Keratinocyte (primary cell): Measurements from ENCODE around the gene PDZD2. TPM values are rescaled to one million over a fixed set of nuclear protein-coding genes. Genes with fewer than 3 reads are reported as not detected.
A peak's percentile ranks its signal among the peaks of the same experiment; 100 is the strongest.

Experiments
- DNase-seq: peaks from one replicate; pipeline ENCODE4 v3.0.0-alpha.2; 2011; ENCODE audit warnings: low read depth, missing footprints, low spot score
- FAIRE-seq: peaks from 2 replicates; lab custom pipeline; 2011; peaks lifted over from hg19 to GRCh38; lab: Jason Lieb, UNC
- H2AFZ ChIP-seq: 2 replicates; pipeline ENCODE4 v1.6.0; 2012; ENCODE audit warnings: low read length, control low read depth, inconsistent platforms; ENCODE audit not compliant: control insufficient read depth
- H3K27ac ChIP-seq: 2 replicates; pipeline ENCODE4 v1.5.1; 2011; ENCODE audit warnings: low read length; ENCODE audit not compliant: control insufficient read depth, insufficient read depth
- H3K27me3 ChIP-seq: 3 replicates; pipeline ENCODE4 v1.6.0; 2011; ENCODE audit warnings: low read length; ENCODE audit not compliant: control insufficient read depth, insufficient read depth; ENCODE audit errors: extremely low read depth
- H3K36me3 ChIP-seq, 2 experiments: 2 replicates in 1 of 2; 3 replicates in 1 of 2; pipeline ENCODE4 v1.5.1; 2011; ENCODE audit warnings: low read length in 2 of 2, mild to moderate bottlenecking in 1 of 2; ENCODE audit not compliant: control insufficient read depth in 2 of 2, insufficient read depth in 2 of 2; ENCODE audit errors: extremely low read depth in 1 of 2
- H3K4me1 ChIP-seq: 3 replicates; pipeline ENCODE4 v1.5.1; 2011; ENCODE audit warnings: low read length; ENCODE audit not compliant: control insufficient read depth, insufficient read depth; ENCODE audit errors: extremely low read depth
- H3K4me2 ChIP-seq: 3 replicates; pipeline ENCODE4 v1.6.0; 2011; ENCODE audit warnings: low read depth, low read length; ENCODE audit not compliant: control insufficient read depth, insufficient read depth; ENCODE audit errors: extremely low read depth
- H3K4me3 ChIP-seq, 3 experiments: fragments of 200-600 bp in 1 of 3; sonication (generic) in 1 of 3; 2 replicates in 2 of 3; 3 replicates in 1 of 3; pipeline ENCODE4 v1.5.1; 2011 to 2016; ENCODE audit warnings: low read length in 3 of 3, mild to moderate bottlenecking in 3 of 3, control low read depth in 2 of 3, inconsistent platforms in 1 of 3, low read depth in 1 of 3, mixed read lengths in 1 of 3, mixed run types in 1 of 3, moderate library complexity in 1 of 3; ENCODE audit not compliant: control insufficient read depth in 2 of 3, insufficient read depth in 2 of 3; ENCODE audit errors: extremely low read depth in 1 of 3
- H3K79me2 ChIP-seq: 2 replicates; pipeline ENCODE4 v1.6.0; 2012; ENCODE audit warnings: low read length; ENCODE audit not compliant: control insufficient read depth, insufficient read depth
- H3K9ac ChIP-seq: 3 replicates; pipeline ENCODE4 v1.6.0; 2011; ENCODE audit warnings: low read length; ENCODE audit not compliant: control insufficient read depth, insufficient read depth; ENCODE audit errors: extremely low read depth
- H3K9me1 ChIP-seq: 3 replicates; pipeline ENCODE4 v1.6.0; 2011; ENCODE audit warnings: low read length; ENCODE audit not compliant: control insufficient read depth, insufficient read depth; ENCODE audit errors: extremely low read depth
- H3K9me3 ChIP-seq: 2 replicates; pipeline ENCODE4 v1.5.1; 2012; ENCODE audit warnings: low read depth, low read length; ENCODE audit not compliant: control insufficient read depth
- H4K20me1 ChIP-seq: 3 replicates; pipeline ENCODE4 v1.6.0; 2011; ENCODE audit warnings: low read length; ENCODE audit not compliant: control insufficient read depth, insufficient read depth; ENCODE audit errors: extremely low read depth
- CTCF ChIP-seq, 3 experiments: IDR thresholded peaks in 1 of 3; conservative IDR thresholded peaks in 1 of 3; optimal IDR thresholded peaks in 1 of 3; 2 replicates in 2 of 3; 3 replicates in 1 of 3; pipeline versions ENCODE3 to v1.5.1; 2011; ENCODE audit warnings: low read length in 3 of 3, mild to moderate bottlenecking in 3 of 3, moderate library complexity in 2 of 3, control low read depth in 1 of 3, inconsistent platforms in 1 of 3; ENCODE audit not compliant: insufficient read depth in 2 of 3; ENCODE audit errors: extremely low read depth in 1 of 3
- EZH2 ChIP-seq: IDR thresholded peaks from one replicate; pipeline ENCODE4 v1.6.1; 2012; ENCODE audit warnings: inconsistent platforms, mild to moderate bottlenecking, low read length, moderate library complexity
- dilution Hi-C: fragments of 300-500 bp; cut with MboI; formaldehyde crosslinking; loops from one replicate; pipeline ENCODE4 v1.7.0; 2020; ENCODE audit warnings: low sequenced_read_pairs; ENCODE audit not compliant: extremely low pct_ligation_motif_present
- polyA plus RNA-seq, 5 experiments: library from polyadenylated mRNA; depleted of rRNA in 3 of 5; stranded (reverse) in 3 of 5; stranded (forward) in 1 of 5; unstranded in 1 of 5; fragments of >200 nt; gene quantifications; 1 replicate in 1 of 5; 2 replicates in 3 of 5; 3 replicates in 1 of 5; pipeline versions ENCODE4 v1.2.1 to v1.2.3, GENCODE V29; 2011 to 2012; ENCODE audit warnings: missing spikeins in 2 of 5, low read depth in 1 of 5, low replicate concordance in 1 of 5

PDZD2 gene
- polyA plus RNA-seq, 1 donor (not counting 4 experiments of a cell fraction or from before 2014, with no cell fraction given), result 7.3 TPM

GRCh38 chr5:31944684-31945445 lies 305.9 kb downstream of the PDZD2 start:
- Histone ChIP-seq H3K36me3 (no peaks in the 10 kb centered on the region), H3K9me3 (no peaks in the 10 kb centered on the region), H2AFZ (peak overlapping the region; percentile 31), H3K4me3 (no peak overlapping the region), H3K9ac (peak overlapping the region; percentile 54), H3K4me2 (no peak overlapping the region), H4K20me1 (no peaks in the 10 kb centered on the region), H3K9me1 (no peaks in the 10 kb centered on the region), H3K27ac (peak overlapping the region; percentile 55), H3K27me3 (no peaks in the 10 kb centered on the region), H3K4me1 (peaks cover 63% of the 10 kb centered on the region), H3K79me2 (peaks cover 18% of the 10 kb centered on the region)
- dilution Hi-C loops, result no loop called here
- peak in 1 of 3 experiments; percentile 3 for TF ChIP-seq CTCF (optimal IDR thresholded peaks at IDR 0.05 in 1 of 3, IDR thresholded peaks at IDR 0.05 in 1 of 3, conservative IDR thresholded peaks at IDR 0.05 in 1 of 3; ENCODE audit: extremely low read depth in 1 of 3, insufficient read depth in 2 of 3, low read length in 3 of 3)
- TF ChIP-seq EZH2, result no peak
- FAIRE-seq (peak; percentile 84), DNase-seq (no peak)

- FAIRE-seq, result peak; percentile 90
- H3K4me1 ChIP-seq, result peaks cover 45% of the 10 kb centered on the region
- no peaks in the 10 kb centered on the region for H3K9me1 ChIP-seq
Observed at GRCh38 chr5:31948006-31948405, 309.1 kb downstream of the PDZD2 start.

More at GRCh38 chr5:31948006-31948405, 309.1 kb downstream of the PDZD2 start:
- TF ChIP-seq EZH2, result no peak
- TF ChIP-seq CTCF (optimal IDR thresholded peaks at IDR 0.05 in 1 of 3, IDR thresholded peaks at IDR 0.05 in 1 of 3, conservative IDR thresholded peaks at IDR 0.05 in 1 of 3; ENCODE audit: extremely low read depth in 1 of 3, insufficient read depth in 2 of 3, low read length in 3 of 3), result no peak
- peak; percentile 74 for DNase-seq
- peak overlapping the region in 1 of 3 experiments; percentile 38 for H3K4me3 ChIP-seq
- dilution Hi-C loops, result no loop called here
- H3K9me3 ChIP-seq, result no peaks in the 10 kb centered on the region
- H3K79me2 ChIP-seq, result peaks cover 14% of the 10 kb centered on the region
- H4K20me1 ChIP-seq, result no peaks in the 10 kb centered on the region
- H3K27ac ChIP-seq, result peak overlapping the region; percentile 65
- peak overlapping the region; percentile 72 for H3K4me2 ChIP-seq
- H2AFZ ChIP-seq, result no peak overlapping the region
- H3K27me3 ChIP-seq, result no peaks in the 10 kb centered on the region
- no peaks in the 10 kb centered on the region for H3K36me3 ChIP-seq
- no peak overlapping the region for H3K9ac ChIP-seq
